T1000 (cell line): Measurements from ENCODE around the gene ZNF431.
"Not testable (repeated sequence)": the region's sequence is repeated elsewhere in the genome, so short reads cannot be mapped to it uniquely, and the experiment has no call there.

Experiments
- DNase-seq: peaks from one replicate; lab custom pipeline; 2025; ENCODE audit warnings: mixed read lengths; lab: John Stamatoyannopoulos, UW

Gene ZNF431

GRCh38 chr19:21147540-21147939, 5.7 kb downstream of the ZNF431 start:
- DNase-seq: no peak

- DNase-seq: no peak
These were observed 6.8 kb downstream of the ZNF431 start for GRCh38 chr19:21148681-21149080.

- no peak for DNase-seq
These were observed 8.0 kb downstream of the ZNF431 start for GRCh38 chr19:21149877-21150276.

GRCh38 chr19:21151460-21151859, 9.6 kb downstream of the ZNF431 start:
- no peak for DNase-seq

GRCh38 chr19:21158523-21159135, 16.8 kb downstream of the ZNF431 start:
- no peak for DNase-seq

GRCh38 chr19:21164541-21164940, 22.7 kb downstream of the ZNF431 start:
- DNase-seq: no peak

GRCh38 chr19:21166436-21166835, 24.6 kb downstream of the ZNF431 start:
- no peak for DNase-seq

GRCh38 chr19:21197590-21198295, 55.9 kb downstream of the ZNF431 start:
- DNase-seq: no peak

- DNase-seq: no peak
These were observed 61.1 kb downstream of the ZNF431 start for GRCh38 chr19:21202865-21203494.

GRCh38 chr19:21210037-21210621, 68.3 kb downstream of the ZNF431 start:
- no peak for DNase-seq

- DNase-seq: no peak
These were observed 79.9 kb downstream of the ZNF431 start for GRCh38 chr19:21221693-21222092.

GRCh38 chr19:21229938-21230337, 88.1 kb downstream of the ZNF431 start:
- DNase-seq: not testable (repeated sequence)

- DNase-seq: no peak
These were observed 91.9 kb downstream of the ZNF431 start for GRCh38 chr19:21233691-21234090.

GRCh38 chr19:21236751-21237150, 94.9 kb downstream of the ZNF431 start:
- DNase-seq: not testable (repeated sequence)

GRCh38 chr19:21238670-21239069, 96.8 kb downstream of the ZNF431 start:
- DNase-seq: no peak
